Omental fat pad (tissue), 4 donors: Measurements from ENCODE around the gene AADACL4. TPM values are rescaled to one million over a fixed set of nuclear protein-coding genes. Genes with fewer than 3 reads are reported as not detected.

Source experiments
- ATAC-seq: fragments of 150-250 bp; one replicate; pipeline ENCODE4 v1.9.1; 2016; ENCODE audit warnings: mild to moderate bottlenecking, moderate library complexity; ENCODE audit not compliant: low FRiP score
- DNase-seq: peaks from one replicate; pipeline ENCODE4 v3.0.0-alpha.2; 2019; ENCODE audit warnings: low spot score
- total RNA-seq, 4 donors: library from RNA; depleted of rRNA; stranded (reverse); fragments of >200 nt; gene quantifications; one replicate each; pipeline ENCODE4 v1.1.0, GENCODE V29; 2016
- TF ChIP-seq, protein P1 (sequence below), 3 donors: fragments of 450-650 bp; IDR thresholded peaks; one replicate each; pipeline ENCODE4 v1.5.1; 2016 to 2017; ENCODE audit warnings: antibody characterized with exemption in 3 of 3, mild to moderate bottlenecking in 3 of 3, moderate library complexity in 2 of 3

AADACL4 gene
- total RNA-seq, 4 donors from 2014 or later = 0.28 TPM; not detected in 3

DNA sequence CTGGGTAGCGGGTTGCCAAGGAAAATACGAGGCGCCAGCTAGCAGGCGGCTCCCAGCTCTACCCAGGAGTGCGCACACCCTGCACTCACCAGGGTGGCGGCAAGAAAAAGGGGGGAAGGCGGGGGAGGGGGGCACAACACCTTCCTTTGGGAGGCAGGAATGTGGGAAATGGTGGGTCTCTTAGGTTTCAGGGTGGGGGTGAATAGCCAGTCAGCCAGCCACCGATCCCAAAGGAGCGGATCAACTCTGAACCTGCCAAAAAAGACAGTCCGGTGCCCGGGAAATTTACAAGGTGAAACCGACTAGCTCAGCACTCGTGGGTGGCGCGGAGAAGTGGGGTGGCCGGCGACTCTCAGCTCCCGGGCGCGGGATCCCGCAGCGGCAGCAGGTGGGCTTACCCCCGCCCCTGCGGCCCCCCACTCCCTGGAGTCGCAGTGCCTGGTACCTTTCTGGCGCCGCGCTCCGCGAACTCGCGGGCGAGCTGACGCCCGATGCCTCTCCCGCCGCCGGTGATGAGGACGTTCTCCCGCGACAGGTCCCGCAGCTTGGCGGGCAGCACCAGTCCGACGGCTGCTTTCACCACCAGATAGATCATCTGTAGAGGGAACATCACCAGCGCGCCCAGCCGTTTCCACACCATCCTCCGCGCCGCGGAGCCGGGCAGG, 27.0 kb upstream of the AADACL4 start:
- ATAC-seq = peak; percentile 3
- no peak for DNase-seq
- TF ChIP-seq, protein P1, sequence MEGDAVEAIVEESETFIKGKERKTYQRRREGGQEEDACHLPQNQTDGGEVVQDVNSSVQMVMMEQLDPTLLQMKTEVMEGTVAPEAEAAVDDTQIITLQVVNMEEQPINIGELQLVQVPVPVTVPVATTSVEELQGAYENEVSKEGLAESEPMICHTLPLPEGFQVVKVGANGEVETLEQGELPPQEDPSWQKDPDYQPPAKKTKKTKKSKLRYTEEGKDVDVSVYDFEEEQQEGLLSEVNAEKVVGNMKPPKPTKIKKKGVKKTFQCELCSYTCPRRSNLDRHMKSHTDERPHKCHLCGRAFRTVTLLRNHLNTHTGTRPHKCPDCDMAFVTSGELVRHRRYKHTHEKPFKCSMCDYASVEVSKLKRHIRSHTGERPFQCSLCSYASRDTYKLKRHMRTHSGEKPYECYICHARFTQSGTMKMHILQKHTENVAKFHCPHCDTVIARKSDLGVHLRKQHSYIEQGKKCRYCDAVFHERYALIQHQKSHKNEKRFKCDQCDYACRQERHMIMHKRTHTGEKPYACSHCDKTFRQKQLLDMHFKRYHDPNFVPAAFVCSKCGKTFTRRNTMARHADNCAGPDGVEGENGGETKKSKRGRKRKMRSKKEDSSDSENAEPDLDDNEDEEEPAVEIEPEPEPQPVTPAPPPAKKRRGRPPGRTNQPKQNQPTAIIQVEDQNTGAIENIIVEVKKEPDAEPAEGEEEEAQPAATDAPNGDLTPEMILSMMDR (IDR thresholded peaks at IDR 0.05) = no peak

DNA sequence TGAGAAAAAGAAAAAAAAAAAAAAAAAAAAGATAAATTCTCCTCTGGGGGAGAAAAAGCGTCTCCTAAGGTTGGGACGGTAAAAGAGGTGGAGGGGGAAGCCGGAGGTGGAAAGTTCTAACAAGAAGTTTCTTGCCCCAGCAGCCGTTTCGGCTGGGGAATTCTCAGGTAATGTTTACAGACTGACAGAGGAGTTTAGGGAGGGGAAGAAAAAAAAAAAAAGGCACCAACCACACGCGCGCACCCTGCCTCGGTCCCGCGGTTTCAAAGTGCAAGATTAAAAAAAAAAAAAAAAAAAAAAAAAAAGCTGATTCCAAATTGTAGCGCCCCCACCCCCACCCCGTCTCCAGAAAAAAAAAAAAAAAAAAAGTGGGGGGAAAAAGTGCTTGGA, 26.4 kb upstream of the AADACL4 start:
- TF ChIP-seq, protein P1 (IDR thresholded peaks at IDR 0.05) = no peak
- ATAC-seq (no peak), DNase-seq (no peak)

DNA sequence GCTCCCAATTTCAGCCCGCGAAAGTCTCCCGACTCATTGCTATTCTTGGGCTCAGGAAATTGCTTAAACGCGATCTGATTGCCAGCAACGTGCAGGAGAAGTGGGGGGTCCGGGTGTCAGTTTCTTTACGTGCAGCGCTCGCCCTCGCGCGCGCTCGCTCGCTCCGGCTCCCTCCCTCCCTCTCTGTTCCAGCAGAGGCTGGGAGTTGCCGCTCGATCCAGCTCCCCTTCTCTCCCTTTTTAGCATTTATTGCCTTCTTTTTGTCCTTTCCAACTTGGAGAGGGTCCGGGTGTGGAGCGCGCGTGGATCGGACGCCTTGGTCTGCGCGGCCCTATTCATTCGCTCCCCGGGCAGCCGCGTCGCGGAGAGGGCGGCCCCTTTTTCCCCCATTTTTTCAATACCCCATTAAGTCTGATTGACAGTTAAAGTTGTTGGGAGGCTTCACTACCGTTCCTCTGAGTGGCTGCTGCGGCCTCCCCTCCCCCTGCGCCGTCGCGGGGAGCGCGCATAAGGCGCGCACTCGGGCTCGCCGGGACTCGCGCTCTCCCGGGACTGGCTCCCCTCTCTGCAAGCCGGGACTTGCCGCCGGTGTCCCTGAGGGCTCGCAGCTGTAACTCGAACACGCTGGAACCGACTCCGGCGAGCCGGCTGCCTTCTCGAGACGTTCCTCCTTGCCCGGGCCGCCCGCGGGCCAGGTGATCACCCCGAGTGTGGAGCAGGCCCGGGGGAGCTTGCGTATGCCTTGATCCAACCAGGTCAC, 25.8 kb upstream of the AADACL4 start, which contains the start of gene DHRS3:
Gene DHRS3 (minus strand): TSS at position 310 of the 760 bp plus-strand sequence. CDS start 862 bp downstream, outside the sequence.
- ATAC-seq (peak; percentile 24), DNase-seq (no peak)
- TF ChIP-seq, protein P1 (IDR thresholded peaks at IDR 0.05) = no peak

DNA sequence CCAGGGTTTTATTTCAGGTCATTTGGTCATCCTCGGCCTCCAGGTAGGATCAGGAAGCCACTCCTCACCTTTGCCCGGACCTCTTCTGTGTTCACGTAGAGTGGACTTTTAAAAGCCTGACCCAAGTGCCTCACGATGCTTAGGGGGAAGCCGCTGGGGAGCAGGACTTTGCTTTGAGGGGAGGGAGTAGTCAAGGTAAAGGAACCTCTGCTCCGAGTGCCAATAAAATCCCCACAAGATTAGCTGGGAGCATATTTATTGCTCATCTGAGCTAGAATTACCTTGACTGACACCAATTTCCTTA, 25.3 kb upstream of the AADACL4 start:
- DNase-seq = no peak
- ATAC-seq = peak; percentile 0
- TF ChIP-seq, protein P1 (IDR thresholded peaks at IDR 0.05) = no peak

DNA sequence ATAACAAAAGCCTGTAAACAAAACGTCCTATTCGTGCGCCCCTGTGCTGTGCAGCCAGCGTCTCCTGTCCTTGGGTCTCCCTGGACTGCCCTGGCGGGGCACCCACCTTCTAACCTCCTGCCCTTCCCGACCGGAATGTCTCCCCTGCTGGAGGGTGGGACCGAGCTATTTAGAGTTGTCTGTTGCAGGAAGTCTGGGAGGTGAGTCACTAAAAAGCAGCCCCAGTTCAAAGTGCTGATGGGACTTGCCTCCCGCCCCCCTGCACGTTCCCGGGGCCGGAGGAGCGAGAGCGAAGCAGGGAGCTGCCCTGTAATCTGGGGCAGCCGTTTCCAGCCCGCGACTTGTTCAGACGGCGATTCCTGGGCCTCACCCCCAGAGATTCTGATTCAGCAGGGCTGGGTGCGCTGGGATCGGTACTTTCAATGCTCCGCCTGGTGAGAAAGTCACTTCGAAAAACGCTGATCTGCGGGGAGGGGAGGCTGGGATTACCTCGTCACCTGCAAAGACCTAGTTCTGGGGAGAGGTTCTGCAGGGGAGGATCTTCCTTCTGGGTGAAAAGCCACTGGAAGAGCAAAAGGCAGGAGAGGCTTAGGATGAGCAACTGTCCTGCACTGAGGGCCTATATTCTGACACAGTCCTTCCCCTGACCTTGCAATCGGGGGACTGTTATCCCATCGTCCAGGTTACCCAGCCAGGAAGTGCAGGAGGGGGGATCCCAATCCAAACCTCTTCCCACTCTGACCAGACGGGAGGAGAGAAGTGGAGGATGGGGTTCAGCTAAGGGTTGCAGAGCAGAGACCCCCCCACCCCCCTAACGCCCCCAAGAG, 24.7 kb upstream of the AADACL4 start:
- DNase-seq = no peak
- TF ChIP-seq, protein P1 (IDR thresholded peaks at IDR 0.05) = no peak
- peak; percentile 69 for ATAC-seq

DNA sequence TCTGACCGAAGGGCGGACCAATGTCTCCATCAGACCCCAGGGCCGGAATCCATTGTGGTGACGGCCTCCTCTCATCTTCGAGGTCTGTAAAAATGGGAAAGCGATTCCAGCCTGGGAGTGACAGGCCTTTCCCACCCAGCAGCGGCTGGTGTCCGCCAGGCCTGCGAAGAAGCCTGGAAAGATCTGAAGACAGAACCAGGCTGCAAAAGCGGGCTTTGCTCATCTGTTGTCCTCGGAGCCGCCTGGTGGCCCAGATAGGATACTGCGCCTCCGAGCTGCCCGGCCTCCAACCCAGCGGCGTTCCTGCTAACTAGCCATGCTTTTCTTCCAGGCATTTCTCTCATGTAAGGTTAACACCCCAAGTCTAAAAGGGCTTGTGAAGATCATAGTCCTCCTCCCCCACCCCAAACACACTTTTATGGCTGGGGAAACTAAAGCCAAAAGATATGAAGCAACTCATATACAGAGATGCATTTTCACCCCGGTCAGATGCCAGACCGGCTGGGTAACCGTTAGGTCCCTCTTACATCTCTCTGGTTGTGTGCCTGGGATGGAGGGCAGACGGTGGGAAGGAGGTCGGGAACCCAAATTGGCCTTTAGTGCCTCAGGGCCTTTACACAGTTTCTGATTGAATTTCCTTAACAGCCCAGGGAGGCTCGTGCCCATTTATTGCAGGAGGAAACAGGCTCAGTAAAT, 23.9 kb upstream of the AADACL4 start:
- DNase-seq (peak; percentile 71), ATAC-seq (peak; percentile 72)
- TF ChIP-seq, protein P1 (IDR thresholded peaks at IDR 0.05) = peak in 2 of 3 donors; percentile 90 to 94
